Measurements from ENCODE around the gene PHOSPHO2.

PHOSPHO2 gene

GRCh38 chr2:169694113-169694893 is at the start of gene PHOSPHO2, which contains the start of gene CFAP210 (continued):
- TF ChIP-seq, protein P1, sequence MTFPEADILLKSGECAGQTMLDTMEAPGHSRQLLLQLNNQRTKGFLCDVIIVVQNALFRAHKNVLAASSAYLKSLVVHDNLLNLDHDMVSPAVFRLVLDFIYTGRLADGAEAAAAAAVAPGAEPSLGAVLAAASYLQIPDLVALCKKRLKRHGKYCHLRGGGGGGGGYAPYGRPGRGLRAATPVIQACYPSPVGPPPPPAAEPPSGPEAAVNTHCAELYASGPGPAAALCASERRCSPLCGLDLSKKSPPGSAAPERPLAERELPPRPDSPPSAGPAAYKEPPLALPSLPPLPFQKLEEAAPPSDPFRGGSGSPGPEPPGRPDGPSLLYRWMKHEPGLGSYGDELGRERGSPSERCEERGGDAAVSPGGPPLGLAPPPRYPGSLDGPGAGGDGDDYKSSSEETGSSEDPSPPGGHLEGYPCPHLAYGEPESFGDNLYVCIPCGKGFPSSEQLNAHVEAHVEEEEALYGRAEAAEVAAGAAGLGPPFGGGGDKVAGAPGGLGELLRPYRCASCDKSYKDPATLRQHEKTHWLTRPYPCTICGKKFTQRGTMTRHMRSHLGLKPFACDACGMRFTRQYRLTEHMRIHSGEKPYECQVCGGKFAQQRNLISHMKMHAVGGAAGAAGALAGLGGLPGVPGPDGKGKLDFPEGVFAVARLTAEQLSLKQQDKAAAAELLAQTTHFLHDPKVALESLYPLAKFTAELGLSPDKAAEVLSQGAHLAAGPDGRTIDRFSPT (tag by site-specific recombination; IDR thresholded peaks at IDR 0.05): peak; percentile 61; the same call in 1 of the 2 replicates
- TF ChIP-seq ZNF558 (tag by site-specific recombination; IDR thresholded peaks at IDR 0.05): no peak
- no peak for TF ChIP-seq ZNF184 (tag by site-specific recombination; IDR thresholded peaks at IDR 0.05)
- peak; percentile 62; the same call in 1 of the 2 replicates for TF ChIP-seq TRIM28 (IDR thresholded peaks at IDR 0.05; ENCODE audit: borderline replicate concordance, low read length)
- no peak for TF ChIP-seq ZNF830 (tag by site-specific recombination; IDR thresholded peaks at IDR 0.05; ENCODE audit: low read depth)
- TF ChIP-seq ZNF292 (tag by site-specific recombination; IDR thresholded peaks at IDR 0.05; ENCODE audit: borderline replicate concordance, low read depth): no peak
- TF ChIP-seq ZNF610 (tag by site-specific recombination; IDR thresholded peaks at IDR 0.05; ENCODE audit: borderline replicate concordance): peak; percentile 72; the same call in 1 of the 2 replicates
- TF ChIP-seq ZNF211 (tag by site-specific recombination; IDR thresholded peaks at IDR 0.05; ENCODE audit: low read depth): no peak
- 0 out of 2 replicates have a peak, but pooled peaks have one; percentile 53 for TF ChIP-seq GLI4 (tag by site-specific recombination; IDR thresholded peaks at IDR 0.05)
- TF ChIP-seq ZBTB48 (tag by site-specific recombination; IDR thresholded peaks at IDR 0.05): peak; percentile 83; the same call in 1 of the 2 replicates
- no peak for TF ChIP-seq ZFP41 (tag by site-specific recombination; IDR thresholded peaks at IDR 0.05; ENCODE audit: borderline replicate concordance)
- TF ChIP-seq, protein P2, sequence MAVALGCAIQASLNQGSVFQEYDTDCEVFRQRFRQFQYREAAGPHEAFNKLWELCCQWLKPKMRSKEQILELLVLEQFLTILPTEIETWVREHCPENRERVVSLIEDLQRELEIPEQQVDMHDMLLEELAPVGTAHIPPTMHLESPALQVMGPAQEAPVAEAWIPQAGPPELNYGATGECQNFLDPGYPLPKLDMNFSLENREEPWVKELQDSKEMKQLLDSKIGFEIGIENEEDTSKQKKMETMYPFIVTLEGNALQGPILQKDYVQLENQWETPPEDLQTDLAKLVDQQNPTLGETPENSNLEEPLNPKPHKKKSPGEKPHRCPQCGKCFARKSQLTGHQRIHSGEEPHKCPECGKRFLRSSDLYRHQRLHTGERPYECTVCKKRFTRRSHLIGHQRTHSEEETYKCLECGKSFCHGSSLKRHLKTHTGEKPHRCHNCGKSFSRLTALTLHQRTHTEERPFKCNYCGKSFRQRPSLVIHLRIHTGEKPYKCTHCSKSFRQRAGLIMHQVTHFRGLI (tag by site-specific recombination; IDR thresholded peaks at IDR 0.05): peak; percentile 63
- peak; percentile 33 for TF ChIP-seq CTCF (tag by site-specific recombination; IDR thresholded peaks at IDR 0.05)
- TF ChIP-seq, protein P3, sequence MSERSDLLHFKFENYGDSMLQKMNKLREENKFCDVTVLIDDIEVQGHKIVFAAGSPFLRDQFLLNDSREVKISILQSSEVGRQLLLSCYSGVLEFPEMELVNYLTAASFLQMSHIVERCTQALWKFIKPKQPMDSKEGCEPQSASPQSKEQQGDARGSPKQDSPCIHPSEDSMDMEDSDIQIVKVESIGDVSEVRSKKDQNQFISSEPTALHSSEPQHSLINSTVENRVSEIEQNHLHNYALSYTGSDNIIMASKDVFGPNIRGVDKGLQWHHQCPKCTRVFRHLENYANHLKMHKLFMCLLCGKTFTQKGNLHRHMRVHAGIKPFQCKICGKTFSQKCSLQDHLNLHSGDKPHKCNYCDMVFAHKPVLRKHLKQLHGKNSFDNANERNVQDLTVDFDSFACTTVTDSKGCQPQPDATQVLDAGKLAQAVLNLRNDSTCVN (tag by site-specific recombination; optimal IDR thresholded peaks at IDR 0.05): peak; percentile 79
- TF ChIP-seq, protein P4, sequence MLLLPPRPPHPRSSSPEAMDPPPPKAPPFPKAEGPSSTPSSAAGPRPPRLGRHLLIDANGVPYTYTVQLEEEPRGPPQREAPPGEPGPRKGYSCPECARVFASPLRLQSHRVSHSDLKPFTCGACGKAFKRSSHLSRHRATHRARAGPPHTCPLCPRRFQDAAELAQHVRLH (tag by site-specific recombination; IDR thresholded peaks at IDR 0.05): peak; percentile 87
- no peak for TF ChIP-seq ZNF221 (tag by site-specific recombination; IDR thresholded peaks at IDR 0.05; ENCODE audit: borderline replicate concordance)
- TF ChIP-seq KLF8 (tag by site-specific recombination; IDR thresholded peaks at IDR 0.05): peak; percentile 80
- peak; percentile 91 for TF ChIP-seq ZNF501 (tag by site-specific recombination; IDR thresholded peaks at IDR 0.05)
- peak; percentile 63 for TF ChIP-seq ZBTB17 (tag by site-specific recombination; IDR thresholded peaks at IDR 0.05)
- TF ChIP-seq ZNF366 (tag by site-specific recombination; conservative IDR thresholded peaks at IDR 0.05): peak; percentile 88
- TF ChIP-seq, protein P5, sequence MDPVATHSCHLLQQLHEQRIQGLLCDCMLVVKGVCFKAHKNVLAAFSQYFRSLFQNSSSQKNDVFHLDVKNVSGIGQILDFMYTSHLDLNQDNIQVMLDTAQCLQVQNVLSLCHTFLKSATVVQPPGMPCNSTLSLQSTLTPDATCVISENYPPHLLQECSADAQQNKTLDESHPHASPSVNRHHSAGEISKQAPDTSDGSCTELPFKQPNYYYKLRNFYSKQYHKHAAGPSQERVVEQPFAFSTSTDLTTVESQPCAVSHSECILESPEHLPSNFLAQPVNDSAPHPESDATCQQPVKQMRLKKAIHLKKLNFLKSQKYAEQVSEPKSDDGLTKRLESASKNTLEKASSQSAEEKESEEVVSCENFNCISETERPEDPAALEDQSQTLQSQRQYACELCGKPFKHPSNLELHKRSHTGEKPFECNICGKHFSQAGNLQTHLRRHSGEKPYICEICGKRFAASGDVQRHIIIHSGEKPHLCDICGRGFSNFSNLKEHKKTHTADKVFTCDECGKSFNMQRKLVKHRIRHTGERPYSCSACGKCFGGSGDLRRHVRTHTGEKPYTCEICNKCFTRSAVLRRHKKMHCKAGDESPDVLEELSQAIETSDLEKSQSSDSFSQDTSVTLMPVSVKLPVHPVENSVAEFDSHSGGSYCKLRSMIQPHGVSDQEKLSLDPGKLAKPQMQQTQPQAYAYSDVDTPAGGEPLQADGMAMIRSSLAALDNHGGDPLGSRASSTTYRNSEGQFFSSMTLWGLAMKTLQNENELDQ (tag by site-specific recombination; IDR thresholded peaks at IDR 0.05; ENCODE audit: low read depth): no peak
- TF ChIP-seq ZNF626 (tag by site-specific recombination; IDR thresholded peaks at IDR 0.05): no peak
- 0 out of 2 replicates have a peak, but pooled peaks have one; percentile 10 for TF ChIP-seq MYNN (tag by site-specific recombination; IDR thresholded peaks at IDR 0.05; ENCODE audit: borderline replicate concordance)
- peak; percentile 78 for TF ChIP-seq ZXDB (tag by site-specific recombination; IDR thresholded peaks at IDR 0.05)
- TF ChIP-seq ZNF214 (tag by site-specific recombination; IDR thresholded peaks at IDR 0.05; ENCODE audit: borderline replicate concordance): no peak
- TF ChIP-seq ZIC2 (tag by site-specific recombination; IDR thresholded peaks at IDR 0.05): peak; percentile 56; the same call in 1 of the 2 replicates

All from HEK293 (cell line).